Left ventricle myocardium inferior (tissue), 1 donor: ENCODE results near the gene ARFIP1. TPM values are rescaled to one million over a fixed set of nuclear protein-coding genes. Genes with fewer than 3 reads are reported as not detected.

Source experiments
- DNase-seq: peaks from one replicate; pipeline ENCODE4 v3.0.0-alpha.2; 2020
- H3K27ac ChIP-seq: fragments of 200-600 bp; replicated peaks from 2 replicates; pipeline ENCODE4 v1.8.0; 2021
- H3K27me3 ChIP-seq: fragments of 200-600 bp; 2 replicates; pipeline ENCODE4 v1.8.0; 2021; ENCODE audit warnings: low read depth
- H3K36me3 ChIP-seq: fragments of 200-600 bp; 2 replicates; pipeline ENCODE4 v1.8.0; 2021
- H3K4me1 ChIP-seq: fragments of 200-600 bp; 2 replicates; pipeline ENCODE4 v1.8.0; 2021
- H3K4me3 ChIP-seq: fragments of 200-600 bp; 2 replicates; pipeline ENCODE4 v1.8.0; 2021; ENCODE audit warnings: mild to moderate bottlenecking, moderate library complexity
- H3K9me3 ChIP-seq: fragments of 200-600 bp; replicated peaks from 2 replicates; pipeline ENCODE4 v1.8.0; 2021
- intact Hi-C: fragments of 100-400 bp; cut with micrococcal nuclease; formaldehyde crosslinking; loops from one replicate; pipeline ENCODE4 v1.11.0; 2022
- total RNA-seq: library from RNA; stranded (reverse); fragmentation: NEBNext Ultra II Directional; extraction: Animal tissue kit (Norgen Biotek cat#: 25700); gene quantifications from one replicate; pipeline ENCODE4 v1.2.1, GENCODE V29; 2021
- TF ChIP-seq, protein P1 (sequence below): fragments of 200-600 bp; IDR thresholded peaks from 2 replicates; pipeline ENCODE4 v1.8.0; 2021; ENCODE audit warnings: antibody characterized with exemption, mild to moderate bottlenecking, borderline replicate concordance
- donor health status: DM: no; HTN: yes; CAD: no; lungs with severe emphysema.

The ARFIP1 gene
- total RNA-seq, 1 donor from 2014 or later, result 13.2 TPM

DNA sequence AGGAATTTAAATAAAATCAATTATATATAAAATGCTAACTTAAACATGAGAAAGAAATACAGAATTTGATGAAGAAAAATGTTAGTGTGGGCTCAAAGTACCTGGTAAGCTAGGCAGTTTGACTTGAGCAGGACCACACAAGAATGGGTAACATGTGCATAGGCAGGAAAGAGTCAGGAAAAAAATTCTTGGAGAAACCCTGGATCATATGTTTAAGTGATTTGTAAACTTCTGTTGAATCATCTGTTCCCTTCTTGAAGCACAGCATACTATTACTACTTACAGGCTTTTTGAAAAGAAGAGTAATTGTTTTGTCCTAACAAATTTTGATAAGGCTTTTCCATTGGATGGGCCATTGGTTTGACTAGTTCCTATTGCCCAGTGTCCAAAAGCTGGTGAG lies 118.9 kb downstream of the ARFIP1 start:
- H3K36me3 ChIP-seq, result peaks cover 6% of the 10 kb centered on the region
- TF ChIP-seq, protein P1, sequence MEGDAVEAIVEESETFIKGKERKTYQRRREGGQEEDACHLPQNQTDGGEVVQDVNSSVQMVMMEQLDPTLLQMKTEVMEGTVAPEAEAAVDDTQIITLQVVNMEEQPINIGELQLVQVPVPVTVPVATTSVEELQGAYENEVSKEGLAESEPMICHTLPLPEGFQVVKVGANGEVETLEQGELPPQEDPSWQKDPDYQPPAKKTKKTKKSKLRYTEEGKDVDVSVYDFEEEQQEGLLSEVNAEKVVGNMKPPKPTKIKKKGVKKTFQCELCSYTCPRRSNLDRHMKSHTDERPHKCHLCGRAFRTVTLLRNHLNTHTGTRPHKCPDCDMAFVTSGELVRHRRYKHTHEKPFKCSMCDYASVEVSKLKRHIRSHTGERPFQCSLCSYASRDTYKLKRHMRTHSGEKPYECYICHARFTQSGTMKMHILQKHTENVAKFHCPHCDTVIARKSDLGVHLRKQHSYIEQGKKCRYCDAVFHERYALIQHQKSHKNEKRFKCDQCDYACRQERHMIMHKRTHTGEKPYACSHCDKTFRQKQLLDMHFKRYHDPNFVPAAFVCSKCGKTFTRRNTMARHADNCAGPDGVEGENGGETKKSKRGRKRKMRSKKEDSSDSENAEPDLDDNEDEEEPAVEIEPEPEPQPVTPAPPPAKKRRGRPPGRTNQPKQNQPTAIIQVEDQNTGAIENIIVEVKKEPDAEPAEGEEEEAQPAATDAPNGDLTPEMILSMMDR, result no peak
- H3K9me3 ChIP-seq, result no peaks in the 10 kb centered on the region
- no peak for DNase-seq
- H3K4me3 ChIP-seq, result no peak overlapping the region
- peaks cover 9% of the 10 kb centered on the region for H3K4me1 ChIP-seq
- intact Hi-C loops, result no loop called here
- H3K27me3 ChIP-seq, result no peaks in the 10 kb centered on the region
- no peak overlapping the region for H3K27ac ChIP-seq

- TF ChIP-seq, protein P1, result no peak
- Histone ChIP-seq H3K36me3 (peaks cover 12% of the 10 kb centered on the region), H3K27me3 (no peaks in the 10 kb centered on the region), H3K4me1 (peaks cover 9% of the 10 kb centered on the region), H3K9me3 (no peaks in the 10 kb centered on the region), H3K27ac (no peak overlapping the region), H3K4me3 (no peak overlapping the region)
- intact Hi-C loops, result no loop called here
- DNase-seq, result no peak
These were observed 120.6 kb downstream of the ARFIP1 start for GRCh38 chr4:152900395-152900794.

- intact Hi-C loops, result no loop called here
- TF ChIP-seq, protein P1, result no peak
- DNase-seq, result no peak
- no peaks in the 10 kb centered on the region for H3K27me3 ChIP-seq
- H3K27ac ChIP-seq, result no peak overlapping the region
- peaks cover 17% of the 10 kb centered on the region for H3K36me3 ChIP-seq
- peaks cover 9% of the 10 kb centered on the region for H3K4me1 ChIP-seq
- H3K9me3 ChIP-seq, result no peaks in the 10 kb centered on the region
- no peak overlapping the region for H3K4me3 ChIP-seq
These were observed 121.5 kb downstream of the ARFIP1 start for GRCh38 chr4:152901205-152901604.

DNA sequence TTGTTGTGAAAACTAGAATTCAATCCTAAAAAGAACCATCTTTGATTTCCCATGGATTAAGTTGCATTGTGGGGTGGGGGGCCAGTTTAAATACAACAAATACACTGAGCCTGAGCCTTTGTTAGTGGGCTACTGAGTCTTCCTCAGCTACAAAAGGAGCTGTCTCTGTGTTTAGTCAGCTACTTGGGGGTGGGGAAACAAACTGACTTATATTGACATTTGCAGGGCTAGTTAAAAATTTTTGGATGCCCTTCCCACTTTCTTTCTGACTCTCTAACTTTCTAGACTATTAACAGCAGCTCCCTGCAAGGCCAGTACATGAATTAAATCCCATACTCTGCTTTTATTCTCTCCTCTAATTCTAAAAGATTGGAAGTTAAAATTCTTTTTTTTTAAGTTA lies 123.9 kb downstream of the ARFIP1 start:
- H3K27ac ChIP-seq, result no peak overlapping the region
- peaks cover 9% of the 10 kb centered on the region for H3K4me1 ChIP-seq
- DNase-seq, result no peak
- peaks cover 30% of the 10 kb centered on the region for H3K36me3 ChIP-seq
- intact Hi-C loops, result no loop called here
- no peaks in the 10 kb centered on the region for H3K27me3 ChIP-seq
- H3K9me3 ChIP-seq, result no peaks in the 10 kb centered on the region
- TF ChIP-seq, protein P1, result no peak
- no peak overlapping the region for H3K4me3 ChIP-seq

DNA sequence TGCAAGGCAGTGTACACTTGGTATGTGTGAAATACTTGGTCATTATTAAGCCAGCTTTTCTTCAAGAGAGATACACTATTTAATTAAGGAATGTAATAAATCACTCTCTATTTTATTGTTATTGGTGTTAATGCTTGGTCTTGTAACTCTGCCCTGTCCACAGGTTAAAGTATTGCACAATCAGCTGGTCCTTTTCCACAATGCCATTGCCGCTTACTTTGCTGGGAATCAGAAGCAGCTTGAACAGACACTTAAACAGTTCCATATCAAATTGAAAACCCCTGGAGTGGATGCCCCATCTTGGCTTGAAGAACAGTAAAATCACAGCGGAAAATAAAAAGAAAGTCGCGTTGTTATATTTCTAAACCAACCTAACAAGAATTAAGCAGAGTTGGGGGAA lies 130.1 kb downstream of the ARFIP1 start:
- H3K9me3 ChIP-seq, result no peaks in the 10 kb centered on the region
- intact Hi-C loops, result no loop called here
- H3K36me3 ChIP-seq, result peaks cover 35% of the 10 kb centered on the region
- no peaks in the 10 kb centered on the region for H3K4me1 ChIP-seq
- no peak overlapping the region for H3K4me3 ChIP-seq
- no peak overlapping the region for H3K27ac ChIP-seq
- TF ChIP-seq, protein P1, result no peak
- no peak for DNase-seq
- no peaks in the 10 kb centered on the region for H3K27me3 ChIP-seq

GRCh38 chr4:152910521-152910920 lies 130.8 kb downstream of the ARFIP1 start:
- Histone ChIP-seq H3K36me3 (peaks cover 35% of the 10 kb centered on the region), H3K27me3 (no peaks in the 10 kb centered on the region), H3K27ac (no peak overlapping the region), H3K4me3 (no peak overlapping the region), H3K9me3 (no peaks in the 10 kb centered on the region), H3K4me1 (no peaks in the 10 kb centered on the region)
- DNase-seq, result no peak
- intact Hi-C loops, result no loop called here
- TF ChIP-seq, protein P1, result no peak
